ENCODE measurements around the gene RBMS2.
"Not testable (repeated sequence)": the region's sequence is repeated elsewhere in the genome, so short reads cannot be mapped to it uniquely, and the experiment has no call there.

RBMS2 gene

DNA sequence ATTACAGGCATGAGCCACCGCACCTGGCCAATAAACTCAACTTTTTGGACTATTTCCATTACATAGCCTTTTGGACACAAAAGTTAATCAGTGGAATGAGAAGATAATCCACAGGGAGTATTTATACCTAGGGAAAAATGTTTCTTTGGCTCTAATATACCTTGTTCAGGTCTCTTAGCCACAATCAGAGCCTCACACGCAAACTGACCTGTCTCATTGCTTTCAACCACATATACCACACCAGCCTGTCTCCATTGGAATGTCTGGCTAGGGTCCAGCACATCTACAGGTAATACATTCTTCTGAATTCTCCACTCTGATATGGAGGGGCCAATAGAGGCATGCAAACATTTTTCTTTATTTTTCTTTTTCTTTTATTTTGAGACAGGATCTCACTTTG, 3.8 kb upstream of the RBMS2 start:
- DNase-seq, result no peak

DNA sequence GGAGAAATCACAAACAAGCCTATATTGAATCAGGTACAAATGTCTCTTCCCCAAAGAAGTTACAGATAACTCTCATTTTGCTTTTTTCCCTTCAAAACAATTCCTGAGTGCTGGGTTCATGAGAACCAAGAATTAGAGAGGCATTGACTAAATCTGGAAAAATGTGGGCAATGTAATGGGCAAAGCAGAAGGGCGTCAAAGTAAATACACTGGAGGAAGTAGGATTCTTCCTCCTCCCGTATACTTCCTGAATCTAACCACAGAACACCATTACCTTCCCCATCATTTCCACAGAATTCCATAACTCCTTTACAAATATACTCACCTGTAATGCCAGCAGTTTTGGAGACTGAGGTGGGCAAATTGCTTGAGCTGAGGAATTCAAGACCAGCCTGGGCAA, 3.0 kb upstream of the RBMS2 start:
- no peak for DNase-seq

DNA sequence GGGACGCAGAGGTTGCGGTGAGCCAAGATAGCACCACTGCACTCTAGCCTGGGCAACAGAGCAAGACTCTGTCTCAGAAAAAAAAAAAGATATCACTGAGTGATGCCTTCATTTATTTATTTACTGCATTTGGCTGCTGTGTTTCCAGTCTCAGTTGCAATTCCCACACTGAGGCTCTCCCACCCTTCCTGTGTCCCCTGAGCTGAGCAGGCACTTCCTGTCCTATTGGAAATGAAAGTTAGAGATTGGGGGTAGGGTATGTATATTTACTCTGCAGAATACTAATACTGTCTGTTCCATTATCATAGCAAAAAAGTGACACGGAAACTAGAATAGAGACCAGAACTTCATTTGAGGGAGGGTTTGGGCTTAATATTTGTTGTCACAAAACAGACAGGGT, 1.6 kb upstream of the RBMS2 start:
- DNase-seq, result no peak

DNA sequence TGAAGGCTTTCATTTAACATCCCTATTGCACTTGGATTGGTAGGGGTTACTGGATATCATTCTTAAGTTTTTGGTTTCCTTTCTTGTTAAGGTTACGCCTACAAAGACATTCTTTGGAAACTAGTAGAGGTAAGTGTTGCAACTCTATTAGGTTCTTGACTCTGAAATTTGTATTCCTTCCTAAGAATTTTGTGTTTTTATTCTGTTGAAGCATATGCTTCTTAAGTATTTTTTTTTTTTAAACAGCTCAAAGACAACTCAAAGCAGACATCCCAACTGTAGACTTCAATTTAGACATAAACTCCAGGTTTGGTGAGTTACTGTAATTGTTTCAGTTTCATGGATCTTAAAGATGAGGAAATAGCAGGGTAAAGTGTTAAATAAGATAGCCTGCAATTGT, 1.1 kb upstream of the RBMS2 start:
- no peak for DNase-seq

DNA sequence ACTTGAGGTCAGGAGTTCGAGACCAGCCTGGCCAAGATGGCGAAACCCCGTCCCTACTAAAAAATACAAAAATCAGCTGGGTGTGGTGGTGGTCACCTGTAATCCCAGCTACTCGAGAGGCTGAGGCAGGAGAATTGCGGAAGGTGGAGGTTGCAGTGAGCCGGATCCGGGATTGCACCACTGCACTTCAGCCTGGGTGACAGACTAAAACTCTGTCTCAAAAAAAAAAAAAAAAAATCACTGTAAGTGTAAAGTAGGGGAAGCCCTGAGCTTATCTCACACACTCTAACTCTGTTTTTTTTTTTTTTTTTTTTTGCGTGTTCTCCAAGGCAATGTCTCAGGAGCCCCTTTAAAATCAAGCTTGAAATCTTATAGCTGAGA, 421 bp upstream of the RBMS2 start:
- DNase-seq, result no peak

DNA sequence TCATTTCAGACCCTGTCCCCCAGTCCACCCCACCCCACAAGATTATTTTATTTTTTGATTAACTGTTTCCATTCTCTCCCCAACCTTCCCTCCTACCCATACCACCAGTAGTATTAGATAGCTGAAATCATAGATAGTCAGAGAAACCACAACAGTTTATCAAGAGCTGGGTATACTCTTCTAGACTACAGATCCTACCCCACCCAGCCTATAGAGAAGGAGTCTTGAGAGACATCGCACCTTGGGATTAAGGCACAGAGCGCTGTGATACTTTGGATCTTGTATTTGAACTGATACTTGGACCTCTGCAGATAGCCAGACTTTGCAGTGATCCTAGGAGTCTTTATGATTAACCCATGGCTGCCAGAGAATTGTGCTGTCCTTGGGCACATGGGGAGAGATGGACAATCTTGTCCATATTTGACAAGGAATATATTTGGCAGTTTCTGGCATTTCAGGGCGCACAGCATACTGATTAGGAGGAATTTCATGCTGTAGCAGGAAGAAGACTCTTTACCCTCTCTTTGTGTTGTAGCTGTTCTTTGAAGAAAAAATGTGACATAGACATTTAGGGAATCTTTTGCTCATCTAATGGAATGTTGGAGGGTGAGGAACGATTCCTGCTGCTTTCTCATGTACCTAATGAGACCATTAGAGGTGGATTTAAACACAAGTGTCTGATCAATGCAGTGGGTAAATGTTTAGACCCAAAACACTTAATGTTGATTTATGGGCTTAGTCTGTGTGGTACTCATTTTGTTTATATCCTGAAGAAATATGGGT, 982 bp downstream of the RBMS2 start:
- no peak for DNase-seq

DNA sequence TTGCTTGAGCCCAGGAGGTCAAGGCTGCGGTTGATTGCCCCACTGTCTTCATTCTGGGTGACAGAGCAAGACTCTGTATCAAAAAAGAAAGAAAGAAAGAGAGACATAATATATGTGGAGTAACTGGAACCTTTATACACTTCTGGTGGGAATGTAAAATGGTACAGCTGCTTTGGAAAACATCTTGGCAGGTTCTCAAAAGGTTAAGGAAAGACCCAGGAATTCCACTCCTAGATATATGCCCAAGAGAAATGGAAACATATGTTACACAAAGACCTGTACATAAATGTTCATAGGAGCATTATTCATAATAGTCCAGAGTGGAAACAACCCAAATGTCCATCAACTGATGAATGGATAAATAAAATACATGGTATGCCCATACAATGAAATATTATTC, 7.2 kb downstream of the RBMS2 start:
- DNase-seq, result no peak

DNA sequence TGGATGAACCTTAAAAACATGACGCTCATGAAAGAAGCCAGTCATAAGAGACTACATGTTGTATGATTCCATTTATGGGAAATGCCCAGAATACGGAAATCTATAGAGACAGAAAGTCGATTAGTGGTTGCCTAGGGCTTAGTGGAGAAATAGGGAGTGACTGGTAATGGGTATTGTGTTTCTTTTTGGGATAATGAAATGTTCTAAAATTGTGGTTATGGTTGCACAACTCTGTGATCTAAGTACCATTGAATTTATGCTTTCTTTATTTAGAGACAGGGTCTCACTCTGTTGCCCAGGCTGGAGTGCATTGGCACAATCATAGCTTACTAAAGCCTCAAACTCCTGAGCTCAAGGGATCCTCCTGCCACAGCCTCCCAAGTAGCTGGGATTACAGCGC, 8.0 kb downstream of the RBMS2 start:
- DNase-seq, result no peak

DNA sequence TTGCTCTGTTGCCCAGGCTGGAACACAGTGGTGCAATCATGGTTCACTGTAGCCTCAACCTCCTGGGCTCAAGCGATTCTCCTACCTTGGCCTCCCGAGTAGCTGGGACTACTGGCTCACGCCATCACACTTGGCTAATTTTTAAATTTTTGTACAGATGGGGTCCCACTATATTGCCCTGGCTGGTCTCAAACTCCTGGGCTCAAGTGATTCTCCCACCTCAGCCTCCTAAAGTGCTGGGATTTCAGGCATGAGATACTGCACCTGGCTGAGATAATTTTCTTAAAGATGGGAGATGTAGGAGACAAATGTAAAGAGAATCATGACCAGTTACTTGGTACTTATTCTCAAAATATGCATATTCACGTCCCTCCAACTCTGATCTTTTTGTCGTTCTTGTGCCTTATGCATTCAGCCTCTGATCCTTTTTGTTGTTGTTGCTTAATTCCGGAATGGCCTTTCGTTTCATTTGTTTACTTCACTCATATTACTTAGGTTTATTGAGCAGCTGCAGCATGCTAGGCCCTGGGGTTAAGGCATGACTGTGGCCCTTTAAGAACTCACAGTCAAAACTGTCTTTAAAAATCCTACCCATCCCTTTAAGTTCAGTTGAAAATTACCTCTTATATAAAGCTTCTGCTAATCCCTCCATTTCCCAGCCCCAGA, 8.9 kb downstream of the RBMS2 start:
- DNase-seq, result no peak

DNA sequence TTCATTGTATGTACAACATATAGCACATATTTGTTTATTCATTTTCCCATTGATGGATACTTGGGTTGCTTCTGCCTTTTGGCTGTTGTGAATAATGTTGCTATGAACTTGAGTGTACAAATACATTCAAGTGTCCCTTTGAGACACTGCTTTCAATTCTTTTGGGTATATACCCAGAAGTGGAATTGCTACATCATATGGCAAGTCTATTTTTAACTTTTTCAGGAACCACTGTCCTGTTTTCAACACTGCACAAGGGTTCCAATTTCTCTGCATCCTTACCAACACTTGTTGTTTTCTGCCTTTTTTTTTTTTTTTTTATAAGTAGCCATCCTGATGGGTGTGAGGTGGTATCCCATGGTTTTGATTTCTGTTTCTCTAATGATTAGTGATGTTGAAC, 15.9 kb downstream of the RBMS2 start:
- no peak for DNase-seq

DNA sequence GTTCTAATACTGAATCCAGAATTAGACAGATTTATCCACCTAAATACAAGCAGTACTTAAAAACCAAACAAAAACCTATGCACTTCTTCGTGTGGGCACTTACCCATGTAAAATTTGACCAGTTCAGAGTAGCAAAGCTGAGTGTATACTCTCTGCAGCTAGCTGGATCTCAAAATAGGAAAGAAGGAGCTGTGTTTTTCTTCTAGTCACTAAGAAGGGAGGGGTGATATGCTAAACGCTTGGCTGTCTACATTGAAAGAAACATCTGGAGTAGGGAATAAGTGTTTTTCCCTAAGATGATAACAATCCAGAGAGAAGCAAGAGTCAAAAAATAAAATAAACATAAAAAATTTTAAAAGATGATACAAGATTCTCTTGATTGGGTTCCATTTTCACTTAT, 20.0 kb downstream of the RBMS2 start:
- DNase-seq, result no peak

DNA sequence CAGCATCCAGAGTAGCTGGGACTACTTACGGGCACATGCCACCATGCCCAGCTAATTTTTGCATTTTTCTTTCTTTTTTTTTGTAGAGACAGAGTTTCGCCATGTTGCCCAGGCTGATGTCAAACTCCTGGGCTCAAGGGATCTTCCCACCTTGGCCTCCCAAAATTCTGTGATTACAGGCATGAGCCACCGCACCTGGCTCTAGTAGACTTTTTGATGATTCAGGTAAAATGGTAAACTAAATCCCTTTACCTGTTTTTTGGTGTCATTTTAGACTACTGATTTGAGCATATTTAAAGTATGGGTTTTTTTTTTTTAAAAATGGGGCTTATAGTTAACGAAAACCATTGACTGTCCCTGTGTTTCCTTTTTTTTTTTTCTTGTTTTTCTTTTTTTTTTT, 20.5 kb downstream of the RBMS2 start:
- DNase-seq, result no peak

DNA sequence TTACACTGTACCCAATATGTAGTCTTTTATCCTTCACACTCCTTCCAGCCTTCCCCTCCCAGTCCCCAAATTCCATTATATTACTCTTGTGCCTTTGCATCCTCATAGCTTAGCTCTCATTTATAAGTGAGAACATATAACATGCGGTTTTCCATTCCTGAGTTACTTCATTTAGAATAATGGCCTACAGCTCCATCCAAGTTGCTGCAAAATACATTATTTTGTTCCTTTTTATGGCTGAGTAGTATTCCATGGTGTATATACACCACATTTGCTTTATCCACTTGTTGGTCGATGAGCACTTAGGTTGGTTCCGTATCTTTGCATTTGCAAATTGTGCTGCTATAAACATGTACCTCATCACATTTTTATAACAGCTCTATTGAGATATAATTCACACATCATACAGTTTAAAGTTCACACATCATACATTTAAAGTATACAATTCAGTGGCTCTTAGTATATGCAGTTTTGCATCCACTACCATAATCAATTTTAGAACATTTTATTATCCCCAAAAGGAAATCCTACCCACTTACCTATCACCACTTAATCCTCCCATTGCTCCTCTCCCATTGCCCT, 23.5 kb downstream of the RBMS2 start:
- DNase-seq, result no peak

DNA sequence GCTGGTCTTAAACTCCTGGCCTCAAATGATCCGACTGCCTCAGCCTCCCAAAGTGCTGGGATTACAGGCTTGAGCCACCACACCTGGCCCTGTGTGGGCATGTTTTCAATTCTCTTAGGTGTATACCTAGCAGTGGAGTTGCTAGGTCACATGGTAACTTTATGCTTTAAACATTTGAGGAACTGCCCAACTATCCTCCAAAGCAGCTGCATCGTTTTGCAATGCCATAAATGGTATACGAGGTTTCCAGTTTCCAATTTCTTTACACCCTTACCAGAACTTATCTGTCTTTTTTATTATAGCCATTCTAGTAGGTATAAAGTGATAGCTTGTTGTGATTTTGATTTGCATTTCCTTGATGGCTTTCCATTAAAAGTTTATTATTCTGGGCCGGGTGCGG, 25.1 kb downstream of the RBMS2 start:
- no peak for DNase-seq

DNA sequence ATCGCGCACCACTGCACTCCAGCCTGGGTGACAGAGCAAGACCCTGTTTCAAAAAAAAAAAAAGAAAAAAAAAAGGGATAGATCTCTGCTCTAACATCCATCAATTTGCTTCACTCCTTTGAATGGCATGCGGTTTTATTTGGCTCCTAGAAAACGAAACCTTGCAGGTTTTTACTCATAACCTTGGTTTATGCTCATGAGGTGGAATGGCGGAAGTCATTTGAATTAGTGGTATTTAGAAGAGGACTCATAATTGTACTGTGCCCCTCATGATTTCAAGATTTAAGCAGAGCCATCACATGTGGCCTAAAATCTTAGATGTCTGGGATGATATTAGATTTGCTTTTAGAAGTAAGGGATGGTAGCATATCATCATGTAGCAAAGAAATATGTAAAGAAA, 29.4 kb downstream of the RBMS2 start:
- DNase-seq, result peak; percentile 16

DNA sequence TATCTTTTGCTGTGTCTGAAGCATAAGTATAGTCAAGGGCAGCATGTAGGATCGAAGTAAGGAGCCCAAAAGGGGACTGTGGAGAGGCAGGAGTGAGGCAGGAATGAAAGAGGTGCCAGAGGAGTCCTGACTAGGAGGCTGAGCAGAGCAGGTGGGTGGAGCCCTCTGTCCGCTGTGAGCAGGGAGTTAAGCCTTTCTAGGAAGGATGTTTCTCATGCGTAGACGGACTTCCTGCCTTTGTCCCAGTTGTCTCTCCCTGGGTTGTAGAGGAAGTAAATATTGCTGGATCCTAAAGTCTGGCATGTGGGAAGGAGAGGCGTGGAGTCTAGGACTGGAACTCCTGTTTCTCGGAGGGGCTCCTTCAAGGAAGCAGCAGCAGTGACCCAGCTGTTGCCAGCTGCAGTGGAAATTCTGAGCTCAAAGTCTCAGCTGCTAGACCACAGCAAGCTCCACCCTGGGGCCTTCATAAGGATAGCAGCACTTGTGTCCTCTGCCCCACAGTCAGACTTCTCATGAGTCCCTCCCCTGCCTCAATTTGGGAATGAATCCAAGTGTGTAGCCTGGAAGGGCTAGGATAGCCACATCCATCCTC, 44.0 kb downstream of the RBMS2 start:
- DNase-seq, result no peak

DNA sequence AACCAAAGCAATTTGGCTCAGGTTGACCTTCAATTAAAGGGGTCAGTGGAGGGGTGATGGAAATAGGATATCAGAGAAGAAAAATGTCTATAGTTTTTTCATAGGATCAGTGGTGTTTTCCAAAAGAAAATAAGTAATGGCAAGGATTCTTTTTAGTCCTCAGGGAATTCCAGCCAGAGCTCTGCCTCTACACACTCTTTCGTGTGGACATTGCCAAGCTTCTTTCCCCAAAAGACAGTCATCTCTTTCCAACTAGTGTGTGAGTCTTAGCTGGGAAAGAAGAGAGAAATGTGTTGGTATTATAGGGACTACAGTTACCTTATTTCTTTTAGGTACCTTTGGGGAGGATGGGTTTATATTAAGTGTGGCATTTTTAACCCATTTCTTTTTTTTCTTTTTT, 46.5 kb downstream of the RBMS2 start:
- no peak for DNase-seq

DNA sequence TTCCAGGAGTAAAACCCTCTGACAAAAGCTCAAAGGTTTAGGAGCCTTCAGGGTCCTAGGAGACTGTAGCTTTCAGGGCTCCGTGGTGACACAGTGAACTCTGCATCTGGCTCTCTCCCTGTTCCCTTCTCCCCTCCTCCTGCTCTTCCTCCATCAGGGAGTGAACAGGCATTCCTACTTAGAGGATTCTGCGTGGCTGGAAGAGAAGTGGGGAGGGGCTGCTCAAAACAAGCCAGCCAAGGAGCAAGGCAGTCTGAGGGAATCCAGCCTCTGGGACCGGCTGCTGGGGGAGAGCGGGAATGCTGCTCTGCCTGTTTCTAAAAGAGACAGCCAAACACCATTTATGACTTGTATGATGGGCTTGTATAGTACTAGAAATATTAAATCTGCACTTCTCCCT, 49.5 kb downstream of the RBMS2 start:
- DNase-seq, result no peak

DNA sequence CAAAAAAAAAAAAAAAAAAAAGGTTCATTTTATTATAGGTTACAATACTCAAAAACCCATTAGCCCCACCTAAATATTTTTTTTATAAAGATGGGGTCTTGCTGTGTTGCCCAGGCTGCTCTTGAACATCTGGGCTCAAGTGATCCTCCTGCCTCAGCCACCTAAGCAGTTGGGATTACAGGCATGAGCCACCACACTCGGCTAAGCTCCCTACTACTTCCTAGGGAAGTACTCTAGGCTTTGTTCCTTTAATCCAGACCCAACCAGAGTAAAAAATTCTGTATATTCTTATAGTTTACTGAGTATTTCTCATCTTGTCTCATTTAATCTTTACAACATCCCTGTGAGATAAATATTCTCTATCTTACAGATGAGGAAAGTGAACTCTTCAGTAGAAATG, 50.7 kb downstream of the RBMS2 start:
- no peak for DNase-seq

DNA sequence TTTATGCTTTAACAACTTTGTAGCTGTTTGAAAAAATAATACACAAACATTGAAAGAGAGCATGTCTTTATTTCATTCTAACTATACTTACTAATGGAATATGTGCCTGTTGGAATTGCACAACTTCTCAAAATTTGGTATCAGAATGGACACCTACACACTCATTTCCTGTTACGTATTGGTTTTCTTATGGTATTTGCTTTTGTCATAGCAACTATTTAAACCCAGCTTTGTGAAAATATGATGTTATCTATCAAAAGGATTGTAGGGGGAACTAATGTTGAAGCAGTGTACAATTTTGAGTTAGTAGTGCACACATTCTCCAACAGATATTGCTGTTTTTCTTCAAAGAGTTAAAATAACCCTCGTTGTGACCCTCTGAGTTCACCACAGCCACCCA, 52.6 kb downstream of the RBMS2 start:
- no peak for DNase-seq

DNA sequence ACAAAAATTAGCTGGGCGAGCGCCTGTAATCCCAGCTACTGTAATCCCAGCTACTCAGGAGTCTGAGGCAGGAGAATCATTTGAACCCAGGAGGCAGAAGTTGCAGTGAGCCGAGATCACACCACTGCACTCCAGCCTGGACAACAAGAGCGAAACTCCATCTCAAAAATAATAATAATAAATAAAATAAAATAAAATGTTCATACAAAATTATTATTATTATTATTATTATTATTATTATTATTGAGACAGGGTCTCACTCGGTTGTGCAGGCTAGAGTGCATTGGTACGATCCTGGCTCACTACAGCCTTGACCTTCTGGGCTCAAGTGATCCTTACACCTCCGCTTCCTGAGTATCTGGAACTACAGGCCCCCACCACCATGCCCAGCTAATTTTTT, 55.6 kb downstream of the RBMS2 start:
- DNase-seq, result not testable (repeated sequence)

DNA sequence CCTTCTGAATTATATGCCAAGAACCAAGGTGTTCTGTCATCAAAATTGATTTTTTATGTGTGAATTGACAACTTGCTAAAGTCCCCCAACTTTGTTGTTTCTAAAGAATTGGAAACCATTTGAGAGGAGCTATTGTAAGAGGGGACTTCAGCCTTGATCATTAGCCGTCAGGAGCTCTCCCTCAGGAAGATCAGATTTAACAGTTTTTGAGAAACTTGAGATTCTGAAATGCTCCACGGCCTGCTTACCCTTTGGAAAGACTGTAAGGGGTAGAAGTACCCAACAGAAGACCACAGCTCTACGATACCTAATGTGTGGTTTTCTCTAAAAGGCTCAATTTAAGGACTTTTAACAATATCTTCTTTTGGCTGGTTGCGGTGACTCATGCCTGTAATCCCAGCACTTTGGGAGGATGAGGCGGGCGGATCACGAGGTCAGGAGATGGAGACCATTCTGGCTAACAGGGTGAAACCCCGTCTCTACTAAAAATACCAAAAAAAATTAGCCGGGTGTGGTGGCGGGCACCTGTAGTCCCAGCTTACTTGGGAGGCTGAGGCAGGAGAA, 57.4 kb downstream of the RBMS2 start:
- DNase-seq, result no peak

DNA sequence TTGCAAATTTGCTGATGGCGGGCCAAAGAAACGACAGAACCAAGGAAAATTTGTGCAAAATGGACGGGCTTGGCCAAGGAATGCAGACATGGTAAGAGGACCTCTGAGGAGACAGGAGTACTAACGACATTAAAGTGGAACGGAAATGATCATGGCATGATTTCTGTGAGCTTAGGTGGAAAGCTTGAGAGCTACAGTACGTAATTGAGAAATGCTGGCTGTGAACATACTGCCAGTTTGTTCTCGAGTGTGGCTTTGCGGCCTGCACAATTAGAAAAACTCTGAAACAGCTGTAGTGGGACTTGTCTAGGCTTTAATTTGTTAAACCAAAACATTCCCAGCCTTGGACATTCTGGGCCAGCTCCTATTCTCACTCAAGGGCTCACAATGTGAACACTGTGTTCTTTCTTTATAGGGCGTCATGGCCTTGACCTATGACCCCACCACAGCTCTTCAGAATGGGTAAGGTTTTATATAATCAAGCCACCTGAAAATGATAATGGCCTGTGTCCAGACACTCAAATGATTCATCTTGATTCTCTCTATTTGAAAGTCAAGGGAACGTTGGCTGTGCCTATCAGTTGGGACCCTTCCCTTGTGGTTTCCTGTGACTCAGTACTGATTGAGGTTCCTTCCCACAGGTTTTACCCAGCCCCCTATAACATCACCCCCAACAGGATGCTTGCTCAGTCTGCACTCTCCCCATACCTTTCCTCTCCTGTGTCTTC, 60.0 kb downstream of the RBMS2 start:
- DNase-seq, result peak; percentile 78

All from activated CD4-positive, alpha-beta T cell treated with anti-CD3 and anti-CD28 coated beads, Interleukin-2, amount 50 U/mL, for 16 hours (primary cell).